NCI-H345 (cell line): ENCODE measurements around the gene UGDH.

Source experiments
- DNase-seq: peaks from one replicate; lab custom pipeline; 2025; lab: John Stamatoyannopoulos, UW

UGDH gene

DNA sequence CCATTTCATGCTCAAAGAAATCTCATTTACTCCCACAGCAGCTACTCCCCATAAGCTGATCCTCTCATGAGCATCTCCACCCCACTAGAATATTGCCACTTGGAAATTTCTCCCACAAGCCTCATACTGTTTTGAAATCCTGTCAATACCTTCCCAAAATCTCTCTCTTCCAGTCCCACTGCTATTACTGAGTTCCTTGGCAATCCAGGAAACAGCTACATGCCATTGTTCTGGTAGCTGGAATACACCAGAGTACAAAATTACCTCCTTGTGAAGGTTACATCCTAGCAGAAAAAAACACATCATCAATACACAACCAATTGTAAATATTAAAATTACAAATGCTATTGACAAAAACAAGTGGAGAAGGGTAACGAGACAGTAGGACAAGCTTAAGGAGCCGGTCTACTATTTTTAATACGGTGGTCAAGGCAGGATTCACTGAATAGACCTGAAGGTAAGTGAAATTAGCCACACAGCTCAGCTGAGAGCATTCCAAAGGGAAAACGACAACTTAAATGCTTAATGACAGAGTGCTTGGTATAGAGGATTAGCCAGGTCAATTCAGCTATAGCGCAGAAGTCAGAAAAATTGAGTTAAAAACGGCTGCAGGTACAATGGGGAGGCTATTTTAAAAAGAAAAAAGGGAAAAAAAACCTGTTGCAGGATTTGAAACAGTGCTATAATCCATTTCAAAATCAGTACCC is 74.9 kb downstream of the UGDH start:
- no peak for DNase-seq

DNA sequence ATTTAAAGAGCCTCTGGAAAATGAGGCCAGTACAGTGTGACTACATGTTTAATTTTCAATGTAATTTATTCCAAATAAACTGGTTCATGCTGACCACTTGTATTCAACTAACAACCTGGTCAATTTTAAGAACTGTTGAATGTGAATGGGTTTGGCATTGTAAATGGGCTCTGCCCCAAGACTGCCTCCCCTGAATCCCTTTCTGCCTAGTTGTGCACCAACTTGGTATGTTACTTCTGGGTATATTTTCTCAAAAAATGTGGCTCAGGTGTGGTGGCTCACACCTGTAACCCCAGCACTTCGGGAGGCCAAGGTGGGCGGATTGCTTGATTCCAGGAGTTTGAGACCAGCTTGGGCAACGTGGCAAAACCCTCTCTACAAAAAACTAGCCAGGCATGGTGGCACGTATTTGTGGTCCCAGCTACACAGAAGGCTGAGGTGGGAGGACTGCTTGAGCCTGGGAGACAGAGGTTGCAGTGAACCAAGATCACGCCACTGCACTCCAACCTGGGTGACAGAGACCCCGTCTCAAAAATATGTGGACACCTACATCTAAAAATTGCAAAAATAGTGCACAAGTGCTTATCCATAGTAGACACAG is 75.7 kb downstream of the UGDH start:
- no peak for DNase-seq

DNA sequence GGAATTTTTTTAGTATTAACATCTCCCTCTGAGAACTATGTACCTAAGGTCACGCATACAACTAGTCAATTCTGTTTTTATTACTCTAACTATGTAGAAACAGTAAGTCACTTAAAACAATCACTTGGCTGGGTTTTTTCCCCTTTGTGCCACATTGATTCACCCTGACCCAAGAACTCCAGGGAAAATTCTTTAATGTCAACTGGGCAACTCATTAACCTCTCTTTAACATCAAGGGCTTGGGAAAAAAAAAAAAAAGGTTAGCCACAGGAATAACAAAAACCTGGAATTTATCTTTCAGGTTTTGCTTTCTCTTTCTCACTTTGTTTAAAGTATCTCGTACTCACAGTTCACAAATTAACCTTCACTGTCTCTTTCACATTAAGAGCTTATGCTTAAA is 76.6 kb downstream of the UGDH start:
- no peak for DNase-seq
